GM10248 (cell line): ENCODE measurements around the gene WDR13.
A peak's percentile ranks its signal among the peaks of the same experiment; 100 is the strongest.
"Not testable (repeated sequence)": the region's sequence is repeated elsewhere in the genome, so short reads cannot be mapped to it uniquely, and the experiment has no call there.

Experiments used
- CTCF ChIA-PET: fragments of 300-600 bp; sonication (Branson Sonifier 250); formaldehyde crosslinking; extraction: SDS; loops from one replicate; lab custom pipeline; 2021; ENCODE audit warnings: antibody characterized with exemption; lab: Yijun Ruan, JAX
- POLR2A ChIA-PET: fragments of 350-650 bp; sonication (Branson Sonifier 250); formaldehyde crosslinking; extraction: SDS; loops from one replicate; lab custom pipeline; 2020; ENCODE audit warnings: antibody characterized with exemption; lab: Yijun Ruan, JAX
- DNase-seq: peaks from one replicate; pipeline ENCODE4 v3.0.0; 2012; ENCODE audit errors: extremely low spot score
- CTCF ChIP-seq: IDR thresholded peaks from 2 replicates; pipeline ENCODE4 v1.5.1; 2012; ENCODE audit warnings: mild to moderate bottlenecking, low read depth; ENCODE audit errors: extremely low read depth, missing control alignments, control extremely low read depth

The WDR13 gene

GRCh38 chrX:48645669-48646068 is 48.4 kb downstream of the WDR13 start:
- POLR2A ChIA-PET = no interaction called here
- CTCF ChIA-PET = interaction anchor here (1.6 kb wide), 1 partner anchor 14 kb away, joined by 8 read pairs; no protein-coding TSS in a partner anchor
- TF ChIP-seq CTCF = no peak
- no peak for DNase-seq

GRCh38 chrX:48648336-48648751 is 51.1 kb downstream of the WDR13 start:
- TF ChIP-seq CTCF = peak; percentile 31
- peak; percentile 27 for DNase-seq
- ChIA-PET CTCF (interaction anchor here (0.6 to 3.0 kb wide), 10 partner anchors 9 to 304 kb away, joined by 3 to 8 read pairs (median 4); partner anchors contain the start of gene TBC1D25), POLR2A (interaction anchor here (0.6 kb wide), 1 partner anchor 251 kb away, joined by 9 read pairs; no protein-coding TSS in a partner anchor)

- CTCF ChIA-PET = interaction anchor here (1.0 to 3.0 kb wide), 3 partner anchors 248 to 303 kb away, joined by 3 to 6 read pairs (median 6); no protein-coding TSS in a partner anchor
- DNase-seq = no peak
- TF ChIP-seq CTCF = no peak
- POLR2A ChIA-PET = no interaction called here
These were observed 51.8 kb downstream of the WDR13 start for GRCh38 chrX:48649102-48649501.

GRCh38 chrX:48652055-48652579 is 54.8 kb downstream of the WDR13 start:
- CTCF ChIA-PET = interaction anchor here (1.7 kb wide), 1 partner anchor 20 kb away, joined by 5 read pairs; no protein-coding TSS in a partner anchor
- DNase-seq, POLR2A ChIA-PET: not testable (repeated sequence)

- DNase-seq, CTCF ChIA-PET, POLR2A ChIA-PET: not testable (repeated sequence)
These were observed 57.5 kb downstream of the WDR13 start for GRCh38 chrX:48654746-48655145.
